ENCODE results near the gene PGM2L1.

PGM2L1 gene

GRCh38 chr11:74355626-74356025, 42.6 kb downstream of the PGM2L1 start:
- H3K4me3 ChIP-seq (ENCODE audit: insufficient read depth in 1 of 2, low read depth in 1 of 2, low read length in 2 of 2) = no peak overlapping the region
- no peak overlapping the region for H4K8ac ChIP-seq (ENCODE audit: low read length)
- H3K23ac ChIP-seq (ENCODE audit: low read length in 2 of 2) = no peak overlapping the region
- H3K27ac ChIP-seq (ENCODE audit: low read length, poor library complexity, severe bottlenecking) = no peak overlapping the region
- no peak overlapping the region for H3K4ac ChIP-seq (ENCODE audit: low read depth in 1 of 2, low read length in 2 of 2)
- H2BK15ac ChIP-seq (ENCODE audit: low read depth, poor library complexity, severe bottlenecking) = no peak overlapping the region
- peaks cover 0 to 12% of the 10 kb centered on the region in 2 experiments for H3K36me3 ChIP-seq (ENCODE audit: control insufficient read depth in 1 of 2, insufficient read depth in 2 of 2, low read depth in 1 of 2, low read length in 2 of 2)
- no peak overlapping the region for H2BK120ac ChIP-seq (ENCODE audit: low read depth, low read length)
- H4K91ac ChIP-seq (ENCODE audit: low read length) = no peak overlapping the region
- H3K9ac ChIP-seq (ENCODE audit: low read length) = no peak overlapping the region
- H3K4me2 ChIP-seq (ENCODE audit: low read length, poor library complexity, severe bottlenecking) = no peak overlapping the region
- H3K27me3 ChIP-seq (ENCODE audit: control insufficient read depth in 1 of 2, insufficient read depth in 1 of 2, low read length in 2 of 2) = no peaks in the 10 kb centered on the region
- H2BK12ac ChIP-seq (ENCODE audit: low read length in 2 of 2) = no peak overlapping the region
- no peak overlapping the region for H3K18ac ChIP-seq (ENCODE audit: low read depth in 1 of 2, low read length in 2 of 2)
- H3K9me3 ChIP-seq (ENCODE audit: control insufficient read depth, low read length) = no peaks in the 10 kb centered on the region
- no peak overlapping the region for H2AFZ ChIP-seq (ENCODE audit: low read depth, low read length)
- 94% methylated on average over 2 of the region's 2 CpGs for WGBS
- H3K4me1 ChIP-seq (ENCODE audit: control insufficient read depth, insufficient read depth, low read depth, low read length) = no peaks in the 10 kb centered on the region
- no peak for DNase-seq
- H2BK5ac ChIP-seq (ENCODE audit: low read depth, low read length, poor library complexity, severe bottlenecking) = no peak overlapping the region
- H2AK5ac ChIP-seq (ENCODE audit: low read length, severe bottlenecking) = no peak overlapping the region
- no peaks in the 10 kb centered on the region for H3K79me1 ChIP-seq (replicated peaks; ENCODE audit: low read length, poor library complexity, severe bottlenecking)
- H3K14ac ChIP-seq (ENCODE audit: low read length in 2 of 2) = no peak overlapping the region

- no peak overlapping the region for H3K14ac ChIP-seq (ENCODE audit: low read length in 2 of 2)
- H3K36me3 ChIP-seq (ENCODE audit: control insufficient read depth in 1 of 2, insufficient read depth in 2 of 2, low read depth in 1 of 2, low read length in 2 of 2) = peaks cover 0 to 7% of the 10 kb centered on the region in 2 experiments
- H3K27ac ChIP-seq (ENCODE audit: low read length, poor library complexity, severe bottlenecking) = no peak overlapping the region
- H3K4me3 ChIP-seq (ENCODE audit: insufficient read depth in 1 of 2, low read depth in 1 of 2, low read length in 2 of 2) = no peak overlapping the region
- H3K4me1 ChIP-seq (ENCODE audit: control insufficient read depth, insufficient read depth, low read depth, low read length) = no peaks in the 10 kb centered on the region
- no peaks in the 10 kb centered on the region for H3K27me3 ChIP-seq (ENCODE audit: control insufficient read depth in 1 of 2, insufficient read depth in 1 of 2, low read length in 2 of 2)
- H2BK12ac ChIP-seq (ENCODE audit: low read length in 2 of 2) = no peak overlapping the region
- H3K79me1 ChIP-seq (replicated peaks; ENCODE audit: low read length, poor library complexity, severe bottlenecking) = no peaks in the 10 kb centered on the region
- no peak overlapping the region for H2BK120ac ChIP-seq (ENCODE audit: low read depth, low read length)
- no peak overlapping the region for H4K91ac ChIP-seq (ENCODE audit: low read length)
- no peak overlapping the region for H3K23ac ChIP-seq (ENCODE audit: low read length in 2 of 2)
- H4K8ac ChIP-seq (ENCODE audit: low read length) = no peak overlapping the region
- H3K9ac ChIP-seq (ENCODE audit: low read length) = no peak overlapping the region
- no peak for DNase-seq
- no peak overlapping the region for H2BK5ac ChIP-seq (ENCODE audit: low read depth, low read length, poor library complexity, severe bottlenecking)
- H3K4ac ChIP-seq (ENCODE audit: low read depth in 1 of 2, low read length in 2 of 2) = no peak overlapping the region
- no peak overlapping the region for H2AK5ac ChIP-seq (ENCODE audit: low read length, severe bottlenecking)
- no peaks in the 10 kb centered on the region for H3K9me3 ChIP-seq (ENCODE audit: control insufficient read depth, low read length)
- no peak overlapping the region for H3K4me2 ChIP-seq (ENCODE audit: low read length, poor library complexity, severe bottlenecking)
- H2BK15ac ChIP-seq (ENCODE audit: low read depth, poor library complexity, severe bottlenecking) = no peak overlapping the region
- no peak overlapping the region for H3K18ac ChIP-seq (ENCODE audit: low read depth in 1 of 2, low read length in 2 of 2)
- no peak overlapping the region for H2AFZ ChIP-seq (ENCODE audit: low read depth, low read length)
- WGBS = 67% methylated on average over 3 of the region's 3 CpGs
Measured at GRCh38 chr11:74354036-74354435, 44.2 kb downstream of the PGM2L1 start.

- Histone ChIP-seq H2AK5ac (ENCODE audit: low read length, severe bottlenecking) (no peak overlapping the region), H3K27me3 (ENCODE audit: control insufficient read depth in 1 of 2, insufficient read depth in 1 of 2, low read length in 2 of 2) (no peaks in the 10 kb centered on the region), H3K9ac (ENCODE audit: low read length) (no peak overlapping the region), H2AFZ (ENCODE audit: low read depth, low read length) (no peak overlapping the region), H3K4ac (ENCODE audit: low read depth in 1 of 2, low read length in 2 of 2) (no peak overlapping the region), H3K4me1 (ENCODE audit: control insufficient read depth, insufficient read depth, low read depth, low read length) (no peaks in the 10 kb centered on the region), H3K9me3 (ENCODE audit: control insufficient read depth, low read length) (no peaks in the 10 kb centered on the region), H3K23ac (ENCODE audit: low read length in 2 of 2) (no peak overlapping the region), H4K8ac (ENCODE audit: low read length) (no peak overlapping the region), H3K18ac (ENCODE audit: low read depth in 1 of 2, low read length in 2 of 2) (no peak overlapping the region), H4K91ac (ENCODE audit: low read length) (no peak overlapping the region), H3K36me3 (ENCODE audit: control insufficient read depth in 1 of 2, insufficient read depth in 2 of 2, low read depth in 1 of 2, low read length in 2 of 2) (peaks cover 4 to 11% of the 10 kb centered on the region in 2 experiments), H3K27ac (ENCODE audit: low read length, poor library complexity, severe bottlenecking) (no peak overlapping the region), H2BK12ac (ENCODE audit: low read length in 2 of 2) (no peak overlapping the region), H2BK5ac (ENCODE audit: low read depth, low read length, poor library complexity, severe bottlenecking) (no peak overlapping the region), H3K4me2 (ENCODE audit: low read length, poor library complexity, severe bottlenecking) (no peak overlapping the region), H3K79me1 (replicated peaks; ENCODE audit: low read length, poor library complexity, severe bottlenecking) (no peaks in the 10 kb centered on the region), H3K4me3 (ENCODE audit: insufficient read depth in 1 of 2, low read depth in 1 of 2, low read length in 2 of 2) (no peak overlapping the region), H2BK120ac (ENCODE audit: low read depth, low read length) (no peak overlapping the region), H2BK15ac (ENCODE audit: low read depth, poor library complexity, severe bottlenecking) (no peak overlapping the region), H3K14ac (ENCODE audit: low read length in 2 of 2) (no peak overlapping the region)
- 75% methylated on average over 2 of the region's 2 CpGs for WGBS
- peak; percentile 17 for DNase-seq
Measured at GRCh38 chr11:74347381-74347780, 50.9 kb downstream of the PGM2L1 start.

GRCh38 chr11:74345420-74345819, 52.8 kb downstream of the PGM2L1 start:
- no peak overlapping the region for H2AFZ ChIP-seq (ENCODE audit: low read depth, low read length)
- no peak overlapping the region for H3K4ac ChIP-seq (ENCODE audit: low read depth in 1 of 2, low read length in 2 of 2)
- no peak overlapping the region for H3K4me3 ChIP-seq (ENCODE audit: insufficient read depth in 1 of 2, low read depth in 1 of 2, low read length in 2 of 2)
- H3K79me1 ChIP-seq (replicated peaks; ENCODE audit: low read length, poor library complexity, severe bottlenecking) = no peaks in the 10 kb centered on the region
- H2BK120ac ChIP-seq (ENCODE audit: low read depth, low read length) = no peak overlapping the region
- H3K4me2 ChIP-seq (ENCODE audit: low read length, poor library complexity, severe bottlenecking) = no peak overlapping the region
- H3K18ac ChIP-seq (ENCODE audit: low read depth in 1 of 2, low read length in 2 of 2) = no peak overlapping the region
- no peak overlapping the region for H2BK12ac ChIP-seq (ENCODE audit: low read length in 2 of 2)
- no peaks in the 10 kb centered on the region for H3K9me3 ChIP-seq (ENCODE audit: control insufficient read depth, low read length)
- no peak overlapping the region for H2AK5ac ChIP-seq (ENCODE audit: low read length, severe bottlenecking)
- no peak overlapping the region for H4K8ac ChIP-seq (ENCODE audit: low read length)
- H3K4me1 ChIP-seq (ENCODE audit: control insufficient read depth, insufficient read depth, low read depth, low read length) = no peaks in the 10 kb centered on the region
- H2BK15ac ChIP-seq (ENCODE audit: low read depth, poor library complexity, severe bottlenecking) = no peak overlapping the region
- H3K36me3 ChIP-seq (ENCODE audit: control insufficient read depth in 1 of 2, insufficient read depth in 2 of 2, low read depth in 1 of 2, low read length in 2 of 2) = peaks cover under 1 to 11% of the 10 kb centered on the region in 2 experiments
- no peak overlapping the region for H3K9ac ChIP-seq (ENCODE audit: low read length)
- H3K27me3 ChIP-seq (ENCODE audit: control insufficient read depth in 1 of 2, insufficient read depth in 1 of 2, low read length in 2 of 2) = no peaks in the 10 kb centered on the region
- no peak overlapping the region for H2BK5ac ChIP-seq (ENCODE audit: low read depth, low read length, poor library complexity, severe bottlenecking)
- no peak overlapping the region for H3K23ac ChIP-seq (ENCODE audit: low read length in 2 of 2)
- 41% methylated on average over 1 of the region's 1 CpG for WGBS
- no peak for DNase-seq
- no peak overlapping the region for H3K27ac ChIP-seq (ENCODE audit: low read length, poor library complexity, severe bottlenecking)
- no peak overlapping the region for H3K14ac ChIP-seq (ENCODE audit: low read length in 2 of 2)
- H4K91ac ChIP-seq (ENCODE audit: low read length) = no peak overlapping the region

All from mesenchymal stem cell (in vitro differentiated cells and primary cell).